Measurements from ENCODE around the gene FBXL7. TPM values are rescaled to one million over a fixed set of nuclear protein-coding genes. Genes with fewer than 3 reads are reported as not detected.

The FBXL7 gene
- polyA plus RNA-seq, 3 donors = not detected

DNA sequence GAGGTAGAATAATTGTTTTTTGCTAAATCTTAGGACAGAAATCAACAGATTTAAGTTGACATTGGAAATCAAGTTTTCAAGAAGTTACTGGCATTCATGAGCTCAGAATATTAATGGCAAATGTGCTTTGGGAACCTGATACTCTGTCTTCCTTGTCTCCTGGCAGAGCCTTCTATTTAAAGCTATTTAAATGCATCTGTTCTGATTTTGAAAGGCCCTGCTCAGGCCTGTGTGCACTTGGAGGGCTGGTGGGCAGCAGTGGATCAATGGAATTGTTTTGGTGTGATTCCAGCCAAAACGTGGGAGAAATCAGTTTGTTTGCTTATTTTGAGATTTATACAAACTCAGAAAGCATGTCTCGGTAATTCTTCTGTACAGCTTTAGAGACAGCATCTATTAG lies 38.5 kb downstream of the FBXL7 start:
- intact Hi-C loops (cut with micrococcal nuclease) = no loop called here
- TF ChIP-seq CTCF (IDR thresholded peaks at IDR 0.05) = no peak
- no peaks in the 10 kb centered on the region for H4K20me1 ChIP-seq (ENCODE audit: insufficient read depth, low read length)
- H3K4me3 ChIP-seq (replicated peaks in 1 of 3; ENCODE audit: low read depth in 2 of 3, low read length in 3 of 3) = no peak overlapping the region
- Mint-ChIP-seq H3K27ac (no peak overlapping the region), H3K4me3 (no peak overlapping the region), H3K4me1 (no peaks in the 10 kb centered on the region), H3K36me3 (no peaks in the 10 kb centered on the region), H3K9me3 (peaks cover 0 to 10% (median 3%) of the 10 kb centered on the region in 7 donors), H3K27me3 (ENCODE audit: low read depth in 3 of 3) (peaks cover 0 to 2% (median 0%) of the 10 kb centered on the region in 3 donors)
- no peak overlapping the region for H3K9ac ChIP-seq (ENCODE audit: insufficient read depth, low read length, poor library complexity, severe bottlenecking)
- H2AFZ ChIP-seq (ENCODE audit: insufficient read depth, low read depth, low read length, poor library complexity, severe bottlenecking) = no peak overlapping the region
- H3K27me3 ChIP-seq (ENCODE audit: control insufficient read depth in 2 of 2, insufficient read depth in 2 of 2, low read length in 2 of 2) = no peaks in the 10 kb centered on the region
- no peak for DNase-seq
- no CpG with 5 or more reads among the region's 2 CpGs for WGBS (ENCODE audit: insufficient coverage)
- no peaks in the 10 kb centered on the region for H3K36me3 ChIP-seq (replicated peaks in 1 of 2; ENCODE audit: control insufficient read depth in 1 of 2, insufficient read depth in 2 of 2, low read length in 2 of 2)
- H3K9me3 ChIP-seq (replicated peaks in 1 of 2; ENCODE audit: control insufficient read depth in 1 of 2, insufficient read depth in 1 of 2, low read length in 2 of 2) = peaks cover 13 to 21% of the 10 kb centered on the region in 2 donors
- no peak overlapping the region for H3K4me2 ChIP-seq (replicated peaks; ENCODE audit: extremely low read depth, low read length, poor library complexity, severe bottlenecking)
- no peaks in the 10 kb centered on the region for H3K4me1 ChIP-seq (ENCODE audit: control insufficient read depth in 1 of 2, insufficient read depth in 2 of 2, low read length in 2 of 2)
- no peak overlapping the region for H3K27ac ChIP-seq (ENCODE audit: low read depth in 1 of 2, low read length in 2 of 2)
- H3K79me2 ChIP-seq (ENCODE audit: insufficient read depth, low read length) = no peaks in the 10 kb centered on the region

DNA sequence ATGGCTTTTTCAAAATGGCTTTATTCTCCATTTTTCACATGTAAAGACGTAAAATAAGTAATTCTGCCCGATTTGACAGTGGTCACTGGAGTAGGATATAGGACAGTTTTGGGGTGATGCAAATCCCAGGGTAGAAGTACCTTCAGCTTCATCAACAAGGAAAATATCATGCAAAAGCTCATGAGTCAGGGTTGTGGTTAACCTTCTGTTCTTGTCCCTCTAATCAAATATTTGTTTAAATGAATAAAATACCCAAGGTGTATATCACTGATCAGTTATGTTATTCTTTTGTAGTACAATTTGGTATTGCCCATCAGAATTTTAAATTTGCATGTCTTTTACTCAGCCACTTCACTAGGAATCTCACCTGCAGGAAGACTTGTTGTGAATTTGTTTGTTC lies 40.0 kb downstream of the FBXL7 start:
- Mint-ChIP-seq H3K36me3 (no peaks in the 10 kb centered on the region), H3K4me1 (no peaks in the 10 kb centered on the region)
- no peak overlapping the region for H3K4me2 ChIP-seq (replicated peaks; ENCODE audit: extremely low read depth, low read length, poor library complexity, severe bottlenecking)

More for the DNA sequence above, 40.0 kb downstream of the FBXL7 start:
- Histone ChIP-seq H3K9ac (ENCODE audit: insufficient read depth, low read length, poor library complexity, severe bottlenecking) (no peak overlapping the region), H3K36me3 (replicated peaks in 1 of 2; ENCODE audit: control insufficient read depth in 1 of 2, insufficient read depth in 2 of 2, low read length in 2 of 2) (no peaks in the 10 kb centered on the region), H3K27me3 (ENCODE audit: control insufficient read depth in 2 of 2, insufficient read depth in 2 of 2, low read length in 2 of 2) (no peaks in the 10 kb centered on the region), H3K4me3 (replicated peaks in 1 of 3; ENCODE audit: low read depth in 2 of 3, low read length in 3 of 3) (no peak overlapping the region), H2AFZ (ENCODE audit: insufficient read depth, low read depth, low read length, poor library complexity, severe bottlenecking) (no peak overlapping the region), H3K4me1 (ENCODE audit: control insufficient read depth in 1 of 2, insufficient read depth in 2 of 2, low read length in 2 of 2) (no peaks in the 10 kb centered on the region), H3K27ac (ENCODE audit: low read depth in 1 of 2, low read length in 2 of 2) (no peak overlapping the region), H3K9me3 (replicated peaks in 1 of 2; ENCODE audit: control insufficient read depth in 1 of 2, insufficient read depth in 1 of 2, low read length in 2 of 2) (peaks cover 13 to 18% of the 10 kb centered on the region in 2 donors), H3K79me2 (ENCODE audit: insufficient read depth, low read length) (no peaks in the 10 kb centered on the region), H4K20me1 (ENCODE audit: insufficient read depth, low read length) (no peaks in the 10 kb centered on the region)
- Mint-ChIP-seq H3K27me3 (ENCODE audit: low read depth in 3 of 3) (peaks cover 0 to 2% (median 0%) of the 10 kb centered on the region in 3 donors), H3K27ac (no peak overlapping the region), H3K4me3 (no peak overlapping the region), H3K9me3 (peaks cover 0 to 9% (median 3%) of the 10 kb centered on the region in 7 donors)
- intact Hi-C loops (cut with micrococcal nuclease) = no loop called here
- DNase-seq = no peak
- no CpG with 5 or more reads among the region's 2 CpGs for WGBS (ENCODE audit: insufficient coverage)
- no peak for TF ChIP-seq CTCF (IDR thresholded peaks at IDR 0.05)

All from CD14-positive monocyte (primary cell).